ENCODE results near the gene LRRC23. TPM values are rescaled to one million over a fixed set of nuclear protein-coding genes. Genes with fewer than 3 reads are reported as not detected.

Gene LRRC23
- total and polyA plus RNA-seq, 2 of the 13 experiments (the other 11 are each of a cell fraction or from before 2014, with no cell fraction given), result 6.0 to 7.8 TPM

GRCh38 chr12:6912164-6912935, 7.7 kb downstream of the LRRC23 start:
- Histone ChIP-seq H3K27ac (ENCODE audit: extremely low read length, insufficient read depth, low read length) (no peak overlapping the region), H3K4me1 (ENCODE audit: insufficient read depth, low read length) (peaks cover 48% of the 10 kb centered on the region), H4K20me1 (ENCODE audit: insufficient read depth, low read length) (no peaks in the 10 kb centered on the region), H3K4me2 (ENCODE audit: low read depth, low read length) (peak overlapping the region; percentile 96; the same call in 1 of the 2 replicates), H3K79me2 (ENCODE audit: insufficient read depth, low read length) (peaks cover 17% of the 10 kb centered on the region), H3K36me3 (replicated peaks in 1 of 2; ENCODE audit: control insufficient read depth in 1 of 2, insufficient read depth in 2 of 2, low read length in 2 of 2) (peaks cover 2 to 11% of the 10 kb centered on the region in 2 experiments; a peak in 3 of 5 replicates), H3K9me3 (ENCODE audit: low read length) (no peaks in the 10 kb centered on the region), H3K9ac (ENCODE audit: insufficient read depth, low read depth, low read length) (no peak overlapping the region), H2AFZ (ENCODE audit: low read length) (no peak overlapping the region), H3K4me3 (replicated peaks in 1 of 3; ENCODE audit: insufficient read depth in 1 of 3, low read depth in 2 of 3, low read length in 3 of 3) (0 out of 6 replicates have a peak overlapping the region, but pooled peaks of 1 of the 3 experiments have one; percentile 77), H3K27me3 (ENCODE audit: control insufficient read depth in 1 of 2, insufficient read depth in 2 of 2, low read length in 2 of 2) (no peaks in the 10 kb centered on the region)
- TF ChIP-seq, protein P1, sequence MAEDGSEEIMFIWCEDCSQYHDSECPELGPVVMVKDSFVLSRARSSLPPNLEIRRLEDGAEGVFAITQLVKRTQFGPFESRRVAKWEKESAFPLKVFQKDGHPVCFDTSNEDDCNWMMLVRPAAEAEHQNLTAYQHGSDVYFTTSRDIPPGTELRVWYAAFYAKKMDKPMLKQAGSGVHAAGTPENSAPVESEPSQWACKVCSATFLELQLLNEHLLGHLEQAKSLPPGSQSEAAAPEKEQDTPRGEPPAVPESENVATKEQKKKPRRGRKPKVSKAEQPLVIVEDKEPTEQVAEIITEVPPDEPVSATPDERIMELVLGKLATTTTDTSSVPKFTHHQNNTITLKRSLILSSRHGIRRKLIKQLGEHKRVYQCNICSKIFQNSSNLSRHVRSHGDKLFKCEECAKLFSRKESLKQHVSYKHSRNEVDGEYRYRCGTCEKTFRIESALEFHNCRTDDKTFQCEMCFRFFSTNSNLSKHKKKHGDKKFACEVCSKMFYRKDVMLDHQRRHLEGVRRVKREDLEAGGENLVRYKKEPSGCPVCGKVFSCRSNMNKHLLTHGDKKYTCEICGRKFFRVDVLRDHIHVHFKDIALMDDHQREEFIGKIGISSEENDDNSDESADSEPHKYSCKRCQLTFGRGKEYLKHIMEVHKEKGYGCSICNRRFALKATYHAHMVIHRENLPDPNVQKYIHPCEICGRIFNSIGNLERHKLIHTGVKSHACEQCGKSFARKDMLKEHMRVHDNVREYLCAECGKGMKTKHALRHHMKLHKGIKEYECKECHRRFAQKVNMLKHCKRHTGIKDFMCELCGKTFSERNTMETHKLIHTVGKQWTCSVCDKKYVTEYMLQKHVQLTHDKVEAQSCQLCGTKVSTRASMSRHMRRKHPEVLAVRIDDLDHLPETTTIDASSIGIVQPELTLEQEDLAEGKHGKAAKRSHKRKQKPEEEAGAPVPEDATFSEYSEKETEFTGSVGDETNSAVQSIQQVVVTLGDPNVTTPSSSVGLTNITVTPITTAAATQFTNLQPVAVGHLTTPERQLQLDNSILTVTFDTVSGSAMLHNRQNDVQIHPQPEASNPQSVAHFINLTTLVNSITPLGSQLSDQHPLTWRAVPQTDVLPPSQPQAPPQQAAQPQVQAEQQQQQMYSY (CRISPR knock-in tag; IDR thresholded peaks at IDR 0.05), result no peak
- no peak for TF ChIP-seq ETV6 (CRISPR knock-in tag; conservative IDR thresholded peaks at IDR 0.05)
- TF ChIP-seq, protein P2, sequence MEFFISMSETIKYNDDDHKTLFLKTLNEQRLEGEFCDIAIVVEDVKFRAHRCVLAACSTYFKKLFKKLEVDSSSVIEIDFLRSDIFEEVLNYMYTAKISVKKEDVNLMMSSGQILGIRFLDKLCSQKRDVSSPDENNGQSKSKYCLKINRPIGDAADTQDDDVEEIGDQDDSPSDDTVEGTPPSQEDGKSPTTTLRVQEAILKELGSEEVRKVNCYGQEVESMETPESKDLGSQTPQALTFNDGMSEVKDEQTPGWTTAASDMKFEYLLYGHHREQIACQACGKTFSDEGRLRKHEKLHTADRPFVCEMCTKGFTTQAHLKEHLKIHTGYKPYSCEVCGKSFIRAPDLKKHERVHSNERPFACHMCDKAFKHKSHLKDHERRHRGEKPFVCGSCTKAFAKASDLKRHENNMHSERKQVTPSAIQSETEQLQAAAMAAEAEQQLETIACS (CRISPR knock-in tag; IDR thresholded peaks at IDR 0.05), result no peak
- 0 out of 2 replicates have a peak, but pooled peaks have one; percentile 12 for TF ChIP-seq ZNF121 (CRISPR knock-in tag; IDR thresholded peaks at IDR 0.05)
- no peak for TF ChIP-seq TOPORS (CRISPR knock-in tag; IDR thresholded peaks at IDR 0.05)
- no TSS peak for BruUV-seq (replicated peaks)
- intact Hi-C loops (cut with micrococcal nuclease; ENCODE audit: unreplicated experiment), result no loop called here
- in situ Hi-C loops (cut with HindIII; ENCODE audit: extremely low pct_ligation_motif_present, low pct_unique_long_range_greater_than_20kb), result no loop called here
- FAIRE-seq (no peak), ATAC-seq (no peak), DNase-seq (ENCODE audit: low spot score) (no peak)
- 90% methylated on average over 14 of the region's 15 CpGs for WGBS (ENCODE audit: low lambda C conversion rate)
- CTCF ChIA-PET (ENCODE audit: low intra/inter-chr PET ratio, low total read pairs), result no interaction called here
- POLR2A ChIA-PET, result interaction anchor here (1.5 to 3.1 kb wide), 3 partner anchors 34 to 60 kb away, joined by 5 to 13 read pairs (median 9); partner anchors contain the start of genes SPSB2 and USP5
